ENCODE measurements around the gene EME1. TPM values are rescaled to one million over a fixed set of nuclear protein-coding genes. Genes with fewer than 3 reads are reported as not detected.

EME1 gene
- polyA plus RNA-seq, 1 of the 3 experiments (the other 2 are of a cell fraction) = 16.9 TPM

GRCh38 chr17:50422738-50423137 lies 49.7 kb downstream of the EME1 start:
- H4K20me1 ChIP-seq (ENCODE audit: insufficient read depth) = no peaks in the 10 kb centered on the region
- H3F3A ChIP-seq (replicated peaks; ENCODE audit: insufficient read depth) = peaks cover 39% of the 10 kb centered on the region
- H3K9me2 ChIP-seq = no peaks in the 10 kb centered on the region
- H3K27me3 ChIP-seq (ENCODE audit: insufficient read depth) = no peaks in the 10 kb centered on the region
- H2AFZ ChIP-seq (ENCODE audit: low read depth) = no peak overlapping the region
- H3K27ac ChIP-seq (ENCODE audit: low read depth in 2 of 2, low read length in 1 of 2) = no peak overlapping the region
- no peaks in the 10 kb centered on the region for H3K9me3 ChIP-seq
- WGBS (ENCODE audit: low lambda C conversion rate) = 97% methylated on average over 2 of the region's 2 CpGs
- H3K4me1 ChIP-seq (ENCODE audit: control insufficient read depth in 1 of 2, insufficient read depth in 2 of 2, low read depth in 1 of 2, low read length in 1 of 2) = peaks cover 21% of the 10 kb centered on the region in 2 experiments; a peak in 3 of 4 replicates
- no peak overlapping the region for H3K4me3 ChIP-seq (ENCODE audit: low read depth in 2 of 2, low read length in 1 of 2)
- no peak overlapping the region for H3K9ac ChIP-seq
- no peaks in the 10 kb centered on the region for H3K36me3 ChIP-seq (replicated peaks in 1 of 2; ENCODE audit: control insufficient read depth in 1 of 2, insufficient read depth in 2 of 2, low read length in 1 of 2)
- DNase-seq = no peak
- no peak overlapping the region for H3K4me2 ChIP-seq
- H3K79me2 ChIP-seq (ENCODE audit: insufficient read depth) = peaks cover 22% of the 10 kb centered on the region
- CTCF ChIA-PET = interaction anchor here (0.9 to 1.4 kb wide), 3 partner anchors 9 to 26 kb away, joined by 3 to 5 read pairs (median 5); partner anchors contain the start of gene LRRC59
- TF ChIP-seq EZH2phosphoT487 (IDR thresholded peaks at IDR 0.05; ENCODE audit: borderline replicate concordance, low read depth) (no peak), NRF1 (IDR thresholded peaks at IDR 0.05; ENCODE audit: low read depth, low read length) (no peak), ELF1 (IDR thresholded peaks at IDR 0.05) (no peak)
- POLR2A ChIA-PET = no interaction called here

GRCh38 chr17:50423553-50424159 lies 50.6 kb downstream of the EME1 start:
- Histone ChIP-seq H3K4me1 (ENCODE audit: control insufficient read depth in 1 of 2, insufficient read depth in 2 of 2, low read depth in 1 of 2, low read length in 1 of 2) (peaks cover 21 to 23% of the 10 kb centered on the region in 2 experiments; a peak in 3 of 4 replicates), H3K4me2 (peak overlapping the region; percentile 94), H3K27me3 (ENCODE audit: insufficient read depth) (no peaks in the 10 kb centered on the region), H3K4me3 (ENCODE audit: low read depth in 2 of 2, low read length in 1 of 2) (no peak overlapping the region; a peak in 1 of 4 replicates), H3K9me2 (no peaks in the 10 kb centered on the region), H3K79me2 (ENCODE audit: insufficient read depth) (peaks cover 30% of the 10 kb centered on the region), H3F3A (replicated peaks; ENCODE audit: insufficient read depth) (peaks cover 39% of the 10 kb centered on the region), H3K36me3 (replicated peaks in 1 of 2; ENCODE audit: control insufficient read depth in 1 of 2, insufficient read depth in 2 of 2, low read length in 1 of 2) (no peaks in the 10 kb centered on the region), H3K9me3 (no peaks in the 10 kb centered on the region), H3K9ac (no peak overlapping the region; the same call in 1 of the 2 replicates), H2AFZ (ENCODE audit: low read depth) (peak overlapping the region; percentile 70; the same call in 1 of the 2 replicates), H4K20me1 (ENCODE audit: insufficient read depth) (no peaks in the 10 kb centered on the region), H3K27ac (ENCODE audit: low read depth in 2 of 2, low read length in 1 of 2) (peak overlapping the region; percentile 45 to 74; a peak in 3 of 4 replicates)
- ChIA-PET POLR2A (no interaction called here), CTCF (no interaction called here)
- 28% methylated on average over 6 of the region's 6 CpGs for whole genome bisulfite sequencing (ENCODE audit: low lambda C conversion rate)
- DNase-seq = no peak
- TF ChIP-seq REST (IDR thresholded peaks at IDR 0.05; ENCODE audit: low read depth, low read length) (0 out of 2 replicates have a peak, but pooled peaks have one; percentile 4), USF2 (IDR thresholded peaks at IDR 0.05; ENCODE audit: borderline replicate concordance, low read depth, low read length) (no peak), IRF3 (IDR thresholded peaks at IDR 0.05; ENCODE audit: low read depth, low read length) (no peak), TCF12 (IDR thresholded peaks at IDR 0.05) (no peak; the same call in 1 of the 2 replicates), NFIC (IDR thresholded peaks at IDR 0.05; ENCODE audit: borderline replicate concordance) (peak; percentile 47), TEAD4 (IDR thresholded peaks at IDR 0.05; ENCODE audit: borderline replicate concordance, insufficient read depth) (peak; percentile 71; the same call in 1 of the 2 replicates), PBX3 (IDR thresholded peaks at IDR 0.05) (peak; percentile 93), MEF2A (IDR thresholded peaks at IDR 0.05; ENCODE audit: borderline replicate concordance, low read depth) (no peak), EP300 (IDR thresholded peaks at IDR 0.05; ENCODE audit: borderline replicate concordance in 1 of 2, low read depth in 1 of 2, low read length in 1 of 2) (peak in 1 of 2 experiments; percentile 32; a peak in 1 of 4 replicates), EZH2phosphoT487 (IDR thresholded peaks at IDR 0.05; ENCODE audit: borderline replicate concordance, low read depth) (no peak), USF1 (IDR thresholded peaks at IDR 0.05; ENCODE audit: borderline replicate concordance, low read depth) (peak; percentile 75; the same call in 1 of the 2 replicates), FOSL2 (IDR thresholded peaks at IDR 0.05; ENCODE audit: borderline replicate concordance, low read depth) (peak; percentile 82; the same call in 1 of the 2 replicates), GATA2 (CRISPR knock-in tag; IDR thresholded peaks at IDR 0.05) (no peak), POLR2AphosphoS5 (IDR thresholded peaks at IDR 0.05; ENCODE audit: low read depth, low read length) (peak; percentile 33; the same call in 1 of the 2 replicates)
